ENCODE results near the gene SH3BP4. TPM values are rescaled to one million over a fixed set of nuclear protein-coding genes. Genes with fewer than 3 reads are reported as not detected.
"Not testable (repeated sequence)": the region's sequence is repeated elsewhere in the genome, so short reads cannot be mapped to it uniquely, and the experiment has no call there.

Gene SH3BP4
- total RNA-seq, 1 experiment from 2014 or later, result 35.5 TPM

DNA sequence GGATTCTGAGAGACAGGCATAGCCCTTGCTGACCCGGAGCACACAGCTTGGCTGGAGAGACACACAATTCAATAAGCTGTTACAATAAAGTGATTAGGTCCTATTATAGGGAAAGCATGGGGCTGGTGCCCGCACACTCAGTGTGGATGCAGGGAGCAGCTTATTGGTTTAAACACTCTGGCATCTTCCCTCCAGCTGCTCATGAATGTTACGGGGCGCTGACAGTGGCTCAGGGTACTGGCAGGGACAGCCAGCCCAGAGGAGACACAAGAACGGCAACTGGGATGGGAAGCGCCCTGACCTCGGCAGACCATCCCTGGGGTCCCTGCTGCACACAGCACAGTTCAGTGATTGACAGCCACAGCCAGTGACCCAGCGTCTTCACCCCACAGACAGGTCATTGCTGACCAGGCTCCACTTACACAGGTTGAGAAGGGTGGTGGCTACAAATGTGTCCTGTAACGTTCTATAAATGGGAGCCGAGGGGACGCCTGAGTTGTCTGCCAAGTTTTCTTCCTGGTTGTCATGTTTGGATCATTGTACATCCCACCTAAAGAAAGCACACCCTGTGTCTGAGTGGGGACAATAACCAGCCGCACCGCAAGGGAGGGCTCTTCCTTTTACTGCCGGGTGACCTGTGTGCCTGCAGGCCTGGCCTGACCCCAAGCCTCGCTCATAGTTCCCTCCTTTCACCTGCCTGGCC is 60.3 kb downstream of the SH3BP4 start:
- Histone ChIP-seq H3K27me3 (no peaks in the 10 kb centered on the region), H3K4me3 (no peak overlapping the region), H3K4me1 (peaks cover 40% of the 10 kb centered on the region), H3K27ac (peak overlapping the region; percentile 52), H3K36me3 (0 out of 2 replicates have a peak, but pooled peaks cover 3% of the 10 kb centered on the region), H3K9me3 (replicated peaks) (peaks cover 7% of the 10 kb centered on the region)
- DNase-seq, result peak; percentile 88 to 92

- DNase-seq, result no peak
- peaks cover 4% of the 10 kb centered on the region for H3K4me1 ChIP-seq
- H3K27me3 ChIP-seq, result no peaks in the 10 kb centered on the region
- H3K9me3 ChIP-seq (replicated peaks), result peaks cover 7% of the 10 kb centered on the region
- H3K36me3 ChIP-seq, result peaks cover 8% of the 10 kb centered on the region
- no peak overlapping the region for H3K4me3 ChIP-seq
- H3K27ac ChIP-seq, result no peak overlapping the region
Observed at GRCh38 chr2:235017441-235017840, 65.6 kb downstream of the SH3BP4 start.

DNA sequence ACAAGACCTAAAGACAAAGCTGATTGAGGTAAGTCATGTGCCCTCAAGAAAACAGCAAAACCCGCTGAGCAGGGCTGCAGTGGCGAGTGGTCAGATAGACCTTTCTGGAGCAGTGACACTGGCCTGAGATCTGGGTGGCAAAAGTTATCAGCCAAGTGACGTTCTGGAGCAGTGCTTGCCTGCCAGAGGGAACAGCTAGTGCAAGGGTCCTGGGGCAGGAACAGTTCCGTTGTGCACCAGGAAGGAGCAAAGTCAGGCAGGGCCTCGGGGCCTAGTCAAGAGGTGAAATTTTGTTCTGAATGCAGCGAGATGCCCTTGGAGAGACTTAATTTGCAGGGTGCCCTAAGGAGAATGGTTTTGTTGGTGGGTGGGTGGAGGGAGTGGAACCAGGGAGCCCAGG is 67.0 kb downstream of the SH3BP4 start:
- H3K4me3 ChIP-seq, result no peak overlapping the region
- no peaks in the 10 kb centered on the region for H3K27me3 ChIP-seq
- H3K27ac ChIP-seq, result no peak overlapping the region
- H3K36me3 ChIP-seq, result peaks cover 8% of the 10 kb centered on the region
- DNase-seq, result no peak
- peaks cover 7% of the 10 kb centered on the region for H3K9me3 ChIP-seq (replicated peaks)
- H3K4me1 ChIP-seq, result peaks cover 1% of the 10 kb centered on the region

- not testable (repeated sequence) for DNase-seq, H3K27ac ChIP-seq
Observed at GRCh38 chr2:235020141-235020540, 68.3 kb downstream of the SH3BP4 start.

GRCh38 chr2:235021752-235022151 is 69.9 kb downstream of the SH3BP4 start:
- peaks cover 19% of the 10 kb centered on the region for H3K4me1 ChIP-seq
- no peak for DNase-seq

More at GRCh38 chr2:235020141-235020540, 68.3 kb downstream of the SH3BP4 start:
- not testable (repeated sequence) for H3K27me3 ChIP-seq; H3K4me3 ChIP-seq; H3K36me3 ChIP-seq; H3K4me1 ChIP-seq; H3K9me3 ChIP-seq (replicated peaks)

DNA sequence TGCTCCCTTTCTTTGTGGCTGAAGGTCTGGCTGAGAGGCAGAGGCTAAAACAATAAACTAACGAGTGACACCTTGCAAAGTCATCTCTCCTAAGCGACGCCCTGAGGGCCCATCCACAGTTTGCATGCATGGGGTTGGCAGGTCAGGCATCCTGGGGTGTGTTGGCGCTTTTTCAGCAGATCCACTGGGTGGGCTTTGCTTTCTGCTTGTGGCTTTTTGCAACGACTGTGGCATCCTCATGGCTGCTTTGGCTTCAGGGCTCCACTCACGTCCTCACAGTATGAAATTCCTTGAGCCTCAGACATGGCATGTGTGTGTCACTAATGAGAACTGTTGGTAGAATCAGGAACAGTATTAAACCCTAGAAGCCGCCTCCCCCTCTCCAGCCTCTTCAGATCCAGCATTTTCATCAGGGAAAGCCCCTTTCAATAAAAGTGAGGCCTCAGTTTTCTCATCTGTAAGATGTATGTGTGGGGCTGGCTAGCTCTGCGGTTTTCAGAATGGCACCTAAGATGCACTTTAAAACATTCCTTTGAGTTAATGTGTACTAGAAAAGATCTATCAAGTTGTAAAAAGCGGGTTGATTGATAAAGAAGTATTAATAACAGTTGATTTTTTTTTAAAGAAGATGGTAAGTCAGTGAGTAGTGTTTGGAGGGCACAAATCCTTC is 72.5 kb downstream of the SH3BP4 start:
- H3K9me3 ChIP-seq (replicated peaks), result no peaks in the 10 kb centered on the region
- peaks cover 22% of the 10 kb centered on the region for H3K4me1 ChIP-seq
- no peak overlapping the region for H3K4me3 ChIP-seq
- H3K27ac ChIP-seq, result no peak overlapping the region
- peaks cover 4% of the 10 kb centered on the region for H3K36me3 ChIP-seq
- DNase-seq, result peak; percentile 31 to 49
- H3K27me3 ChIP-seq, result no peaks in the 10 kb centered on the region

More at GRCh38 chr2:235021752-235022151, 69.9 kb downstream of the SH3BP4 start:
- no peaks in the 10 kb centered on the region for H3K27me3 ChIP-seq
- no peaks in the 10 kb centered on the region for H3K9me3 ChIP-seq (replicated peaks)
- H3K36me3 ChIP-seq, result peaks cover 5% of the 10 kb centered on the region
- no peak overlapping the region for H3K27ac ChIP-seq
- H3K4me3 ChIP-seq, result no peak overlapping the region

DNA sequence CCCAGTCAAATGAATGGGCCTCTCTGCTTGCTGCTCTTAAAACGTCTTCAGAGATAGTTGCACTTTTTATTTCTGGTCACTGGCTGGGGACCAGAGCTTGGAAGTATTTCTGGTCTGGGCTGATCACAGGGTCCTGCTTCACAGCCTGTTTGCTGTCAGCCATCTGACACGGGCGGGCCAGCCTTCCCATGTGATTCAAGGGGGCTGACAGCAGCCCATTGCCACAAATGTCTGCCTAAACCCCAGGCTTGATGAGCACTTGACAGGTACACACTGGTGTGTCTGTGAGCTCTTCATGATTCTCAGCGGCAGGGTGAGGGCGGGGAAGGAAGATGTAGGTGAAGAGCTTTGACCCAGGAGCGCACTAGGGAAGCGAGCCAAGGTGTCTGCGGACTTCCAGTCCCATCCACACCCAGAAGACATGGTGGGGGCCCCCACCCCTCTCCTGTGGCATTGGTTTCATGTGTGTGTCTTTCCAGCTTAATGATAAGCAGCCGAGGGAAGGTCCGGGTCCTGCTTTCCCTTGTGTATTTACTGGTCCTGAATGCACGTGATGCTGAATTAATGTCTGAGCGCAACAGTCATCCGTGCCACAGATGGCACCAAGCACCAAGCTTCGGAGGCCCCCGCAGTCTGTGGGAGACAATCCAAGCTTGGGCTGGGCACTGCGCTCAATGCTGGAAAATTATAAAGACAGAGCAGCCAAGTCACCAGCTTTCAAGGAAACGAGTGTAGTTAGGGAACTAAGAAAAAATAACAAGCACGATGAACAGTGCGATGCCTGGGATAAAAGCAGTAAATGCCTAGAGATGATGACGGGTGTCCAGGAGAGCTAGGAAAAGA is 73.3 kb downstream of the SH3BP4 start:
- peaks cover 22% of the 10 kb centered on the region for H3K4me1 ChIP-seq

GRCh38 chr2:235025800-235026536 is 74.2 kb downstream of the SH3BP4 start:
- Histone ChIP-seq H3K27ac (no peak overlapping the region), H3K36me3 (no peaks in the 10 kb centered on the region; the same call in 1 of the 2 replicates), H3K27me3 (no peaks in the 10 kb centered on the region), H3K9me3 (replicated peaks) (no peaks in the 10 kb centered on the region), H3K4me1 (peaks cover 22% of the 10 kb centered on the region), H3K4me3 (no peak overlapping the region)
- no peak for DNase-seq

More for the DNA sequence above, 73.3 kb downstream of the SH3BP4 start:
- H3K27me3 ChIP-seq, result no peaks in the 10 kb centered on the region
- peaks cover under 1% of the 10 kb centered on the region for H3K36me3 ChIP-seq
- no peak overlapping the region for H3K4me3 ChIP-seq
- DNase-seq, result no peak
- H3K9me3 ChIP-seq (replicated peaks), result no peaks in the 10 kb centered on the region
- H3K27ac ChIP-seq, result no peak overlapping the region

GRCh38 chr2:235026649-235027557 is 75.1 kb downstream of the SH3BP4 start:
- DNase-seq, result no peak
- peaks cover 22% of the 10 kb centered on the region for H3K4me1 ChIP-seq
- no peaks in the 10 kb centered on the region for H3K9me3 ChIP-seq (replicated peaks)
- no peak overlapping the region for H3K4me3 ChIP-seq
- H3K27ac ChIP-seq, result no peak overlapping the region
- no peaks in the 10 kb centered on the region; the same call in 1 of the 2 replicates for H3K36me3 ChIP-seq
- H3K27me3 ChIP-seq, result no peaks in the 10 kb centered on the region

DNA sequence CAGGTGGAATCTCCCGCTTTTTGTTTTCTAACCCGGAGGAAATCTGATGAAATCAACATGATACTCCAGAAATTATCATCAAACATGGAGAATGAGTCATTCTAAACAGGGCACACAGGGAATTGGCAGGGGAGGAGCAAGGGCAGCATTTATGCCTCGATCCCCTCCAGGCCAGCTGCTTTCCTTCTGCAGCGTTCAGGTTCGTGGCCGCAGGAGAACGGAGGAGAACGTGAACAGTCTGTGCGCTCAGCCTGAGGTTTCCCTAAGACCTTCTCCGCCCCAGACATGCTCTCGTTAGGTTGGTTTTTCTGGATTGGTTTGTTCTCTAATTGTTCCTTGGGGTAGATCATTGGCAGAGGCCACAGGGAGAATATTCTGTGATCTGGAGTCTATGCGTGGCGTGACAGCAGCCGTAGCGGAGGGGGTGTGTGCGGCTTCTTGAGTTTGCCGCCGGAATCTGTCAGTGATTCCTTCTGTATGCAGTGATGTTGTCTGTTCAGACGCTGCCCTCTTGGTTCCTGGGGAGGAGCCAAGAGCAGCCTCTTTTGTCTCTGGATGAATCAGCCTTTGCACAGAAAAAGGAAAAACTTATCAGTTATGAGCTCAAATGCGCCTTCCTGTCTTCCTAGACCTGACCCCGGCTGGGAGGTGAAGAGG is 75.9 kb downstream of the SH3BP4 start:
- no peak overlapping the region for H3K27ac ChIP-seq
- no peak for DNase-seq
- no peak overlapping the region for H3K4me3 ChIP-seq
- H3K9me3 ChIP-seq (replicated peaks), result no peaks in the 10 kb centered on the region
- no peaks in the 10 kb centered on the region; the same call in 1 of the 2 replicates for H3K36me3 ChIP-seq
- H3K4me1 ChIP-seq, result peaks cover 22% of the 10 kb centered on the region
- no peaks in the 10 kb centered on the region for H3K27me3 ChIP-seq

GRCh38 chr2:235028646-235029045 is 76.8 kb downstream of the SH3BP4 start:
- no peak for DNase-seq
- Histone ChIP-seq H3K4me3 (no peak overlapping the region), H3K9me3 (replicated peaks) (no peaks in the 10 kb centered on the region), H3K27me3 (no peaks in the 10 kb centered on the region), H3K36me3 (no peaks in the 10 kb centered on the region; the same call in 1 of the 2 replicates), H3K27ac (no peak overlapping the region), H3K4me1 (peaks cover 22% of the 10 kb centered on the region)

- no peak for DNase-seq
- Histone ChIP-seq H3K9me3 (replicated peaks) (no peaks in the 10 kb centered on the region), H3K27me3 (no peaks in the 10 kb centered on the region), H3K4me1 (peaks cover 19% of the 10 kb centered on the region), H3K27ac (no peak overlapping the region), H3K4me3 (no peak overlapping the region), H3K36me3 (no peaks in the 10 kb centered on the region; the same call in 1 of the 2 replicates)
Observed at GRCh38 chr2:235029054-235029453, 77.2 kb downstream of the SH3BP4 start.

- Histone ChIP-seq H3K27ac (no peak overlapping the region), H3K27me3 (no peaks in the 10 kb centered on the region), H3K4me1 (peaks cover 13% of the 10 kb centered on the region), H3K4me3 (no peak overlapping the region), H3K9me3 (replicated peaks) (no peaks in the 10 kb centered on the region), H3K36me3 (peaks cover 5% of the 10 kb centered on the region; the same call in 1 of the 2 replicates)
- no peak for DNase-seq
Observed at GRCh38 chr2:235030126-235030525, 78.3 kb downstream of the SH3BP4 start.
